Omental fat pad (tissue), 4 donors: Measurements from ENCODE around the gene VDAC1. TPM values are rescaled to one million over a fixed set of nuclear protein-coding genes. Genes with fewer than 3 reads are reported as not detected.

Experiments used
- ATAC-seq: fragments of 150-250 bp; one replicate; pipeline ENCODE4 v1.9.1; 2016; ENCODE audit warnings: mild to moderate bottlenecking, moderate library complexity; ENCODE audit not compliant: low FRiP score
- DNase-seq: peaks from one replicate; pipeline ENCODE4 v3.0.0-alpha.2; 2019; ENCODE audit warnings: low spot score
- CTCF ChIP-seq, 3 donors: fragments of 450-650 bp; IDR thresholded peaks; one replicate each; pipeline ENCODE4 v1.5.1; 2016 to 2017; ENCODE audit warnings: antibody characterized with exemption in 3 of 3, mild to moderate bottlenecking in 3 of 3, moderate library complexity in 2 of 3
- total RNA-seq, 4 donors: library from RNA; depleted of rRNA; stranded (reverse); fragments of >200 nt; gene quantifications; one replicate each; pipeline ENCODE4 v1.1.0, GENCODE V29; 2016

The VDAC1 gene
- total RNA-seq, 4 donors from 2014 or later, result 83.4 to 182 (median 150) TPM

GRCh38 chr5:133924221-133924920 is 80.4 kb downstream of the VDAC1 start:
- TF ChIP-seq CTCF (IDR thresholded peaks at IDR 0.05), result no peak
- DNase-seq (no peak), ATAC-seq (no peak)

GRCh38 chr5:133921979-133922378 is 82.8 kb downstream of the VDAC1 start:
- TF ChIP-seq CTCF (IDR thresholded peaks at IDR 0.05), result no peak
- ATAC-seq, result no peak

More at GRCh38 chr5:133921979-133922378, 82.8 kb downstream of the VDAC1 start:
- DNase-seq, result no peak

Other genes with a start within 250 kb of the VDAC1 start
- 10 to 100 TPM; 31.3 to 53.1 (median 41.2) TPM for gene C5orf15, start 36.4 kb downstream of the VDAC1 start, total RNA-seq
- gene TCF7, start 109.7 kb upstream of the VDAC1 start, total RNA-seq, result 1 to 10 TPM; 1.6 to 4.3 (median 2.7) TPM
- gene SKP1, start 172.0 kb upstream of the VDAC1 start, total RNA-seq, result 100 to 1,000 TPM; 121 to 219 (median 211) TPM
- 100 to 1,000 TPM; 101 to 244 (median 132) TPM for gene PPP2CA, start 221.1 kb upstream of the VDAC1 start, total RNA-seq